Medulla oblongata (tissue), 1 donor: ENCODE measurements around the gene CARTPT.

Source experiments
- DNase-seq: peaks from one replicate; pipeline ENCODE4 v3.0.0-alpha.2; 2015; ENCODE audit errors: extremely low spot score

Gene CARTPT

DNA sequence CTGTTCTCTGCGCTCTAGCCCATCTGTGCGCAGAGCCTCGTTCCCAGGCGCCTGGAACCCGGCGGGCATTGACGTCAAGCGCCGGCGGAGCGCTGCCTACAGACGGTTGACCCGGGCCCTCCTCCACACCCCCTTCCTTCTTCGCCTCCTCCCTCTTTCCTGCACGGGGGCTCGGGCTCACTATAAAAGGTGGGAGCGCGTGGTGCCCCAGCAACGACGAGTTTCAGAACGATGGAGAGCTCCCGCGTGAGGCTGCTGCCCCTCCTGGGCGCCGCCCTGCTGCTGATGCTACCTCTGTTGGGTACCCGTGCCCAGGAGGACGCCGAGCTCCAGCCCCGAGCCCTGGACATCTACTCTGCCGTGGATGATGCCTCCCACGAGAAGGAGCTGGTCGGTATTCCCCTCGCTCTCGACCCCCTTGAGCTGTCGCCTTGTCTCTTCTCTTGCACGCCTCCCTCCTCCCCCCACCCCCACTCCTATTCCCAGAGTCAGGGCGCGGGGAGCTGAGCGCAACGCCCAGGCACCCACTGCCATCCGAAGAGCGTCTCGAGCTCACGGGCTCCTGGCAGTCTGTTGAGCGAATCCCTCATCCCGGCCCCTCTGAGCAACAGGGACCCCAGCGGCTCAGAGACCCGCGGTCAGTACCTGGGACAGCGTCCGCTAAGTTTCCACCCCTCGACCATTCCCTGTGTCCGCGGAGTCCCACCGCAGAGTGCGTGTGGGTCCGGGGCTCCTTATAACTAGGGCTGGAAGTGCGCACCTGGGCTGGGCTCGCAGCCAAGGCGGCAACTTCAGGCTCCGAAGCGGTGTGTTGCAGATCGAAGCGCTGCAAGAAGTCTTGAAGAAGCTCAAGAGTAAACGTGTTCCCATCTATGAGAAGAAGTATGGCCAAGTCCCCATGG is at the start of gene CARTPT:
Gene CARTPT, plus strand, starts transcription at position 213 of the 902 bp plus-strand sequence. Its CDS starts 19 bp downstream, at position 232.
- no peak for DNase-seq

DNA sequence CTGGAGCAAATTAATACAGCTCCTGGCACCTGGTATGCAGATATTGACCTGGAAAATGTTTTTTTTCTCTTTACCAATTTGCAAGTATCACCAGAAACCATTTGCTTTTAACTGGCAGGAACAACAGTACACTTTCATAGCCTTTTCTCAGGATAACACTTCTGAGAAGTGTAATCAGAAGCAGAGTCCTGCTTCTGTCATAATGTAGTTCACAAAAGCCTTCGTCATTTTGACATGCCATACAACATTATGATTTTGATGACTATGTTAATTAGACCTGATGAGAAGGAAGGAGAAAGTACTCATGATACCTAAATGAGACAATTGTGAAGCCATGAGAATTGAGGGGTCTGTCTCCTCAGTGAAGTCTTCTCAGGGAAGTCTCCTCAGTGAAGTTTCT is 41.1 kb upstream of the CARTPT start:
- DNase-seq, result no peak

DNA sequence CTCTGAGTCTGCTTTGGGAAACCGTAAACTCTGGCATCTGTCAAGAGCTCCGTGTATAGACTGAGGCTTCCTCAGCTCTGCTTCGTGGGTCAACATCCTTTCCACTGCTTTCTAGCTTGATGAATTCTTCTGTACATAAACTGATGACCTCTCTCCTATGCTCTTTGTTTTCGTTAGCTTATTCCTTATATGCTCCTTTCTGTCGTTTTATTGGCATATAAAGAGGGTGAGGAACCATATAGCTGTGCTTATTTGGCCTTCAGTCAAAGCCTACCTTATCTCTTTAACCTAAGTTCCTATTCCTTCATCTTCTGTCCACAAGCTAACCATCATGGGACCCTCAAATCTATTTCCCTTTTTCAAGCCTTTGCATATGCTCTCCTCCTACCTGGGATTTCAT is 39.4 kb upstream of the CARTPT start:
- DNase-seq, result no peak

DNA sequence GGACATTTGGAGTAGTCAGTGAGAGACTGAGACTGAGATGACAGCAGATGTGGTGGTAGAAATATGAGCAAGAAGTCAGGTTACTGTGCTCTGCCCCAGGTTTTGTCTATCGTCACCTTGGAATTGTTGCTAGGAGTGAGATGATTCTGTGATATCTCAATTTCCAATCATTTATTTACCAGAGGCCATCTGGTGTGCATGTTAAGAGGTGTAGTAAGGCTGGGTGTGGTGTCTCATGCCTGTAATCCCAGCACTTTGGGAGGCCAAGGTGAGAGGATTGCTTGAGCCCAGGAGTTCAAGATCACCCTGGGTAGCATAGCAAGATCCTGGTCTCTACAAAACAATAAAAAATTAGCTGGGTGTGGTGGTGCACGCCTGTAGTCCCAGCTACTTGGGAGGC is 38.6 kb upstream of the CARTPT start:
- DNase-seq, result no peak

DNA sequence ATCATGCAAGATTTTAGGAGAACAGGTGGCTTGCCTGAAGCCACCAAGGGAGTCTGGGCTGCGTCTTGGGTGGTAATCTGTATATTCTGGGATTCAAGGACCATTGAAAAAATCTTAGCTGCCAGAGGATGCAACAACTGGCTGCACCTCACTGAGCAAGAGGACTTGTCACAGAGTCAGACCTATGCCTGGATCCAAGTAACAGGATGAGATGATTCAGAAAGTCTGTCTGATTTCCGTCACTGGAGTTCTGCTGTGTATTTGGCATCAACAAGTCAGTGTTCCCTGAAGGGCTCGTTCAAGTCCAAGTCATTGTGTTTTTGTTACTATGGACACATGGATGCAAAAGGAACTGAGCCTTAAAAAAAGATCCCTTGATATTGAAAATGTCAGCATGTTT is 37.8 kb upstream of the CARTPT start:
- DNase-seq, result peak; percentile 3

DNA sequence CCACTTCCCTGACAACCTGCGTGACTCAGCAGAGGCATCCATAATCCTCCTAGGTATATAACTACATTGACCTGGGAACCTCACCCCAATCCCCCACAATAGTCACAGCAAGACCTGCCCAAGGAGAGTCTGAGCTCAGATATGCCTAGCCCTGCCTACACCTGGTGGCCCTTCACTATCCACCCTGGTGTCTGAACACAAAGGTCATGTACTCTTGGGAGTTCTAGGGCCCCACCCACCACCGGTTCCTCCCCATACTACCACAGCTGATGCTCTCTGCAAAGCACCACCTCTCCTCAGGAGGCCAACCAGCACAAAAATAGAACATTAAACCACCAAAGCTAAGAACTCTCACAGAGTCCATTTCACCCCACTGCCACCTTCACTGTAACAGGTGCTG is 34.8 kb upstream of the CARTPT start:
- DNase-seq, result no peak

DNA sequence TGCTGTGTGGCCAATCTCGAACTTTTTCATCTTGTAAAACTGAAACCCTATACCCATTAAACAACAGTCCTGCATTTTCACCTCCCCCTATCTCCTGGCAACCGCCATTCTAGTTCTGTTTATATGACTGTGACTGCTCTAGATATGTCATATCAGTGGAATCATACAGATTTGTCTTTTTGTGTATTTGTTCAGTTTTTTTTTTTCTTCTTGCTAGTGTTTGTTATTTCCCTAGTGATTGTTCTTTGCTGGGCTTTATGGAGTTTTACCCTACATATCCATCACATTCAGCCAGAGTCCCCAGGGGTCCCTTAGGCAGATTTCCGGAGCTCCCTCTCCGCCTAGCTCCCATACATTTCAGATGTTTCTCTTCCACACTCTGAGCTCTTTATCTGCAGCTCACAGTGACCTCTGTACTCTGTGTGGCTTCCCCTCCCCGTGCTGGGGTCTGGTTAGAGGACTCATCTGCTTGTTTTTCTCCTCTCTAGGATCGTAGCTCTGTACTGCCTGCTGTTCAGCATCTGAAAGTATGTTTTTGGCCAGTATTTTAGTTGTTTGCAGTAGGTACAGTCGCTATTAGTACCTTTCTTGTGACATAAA is 25.1 kb upstream of the CARTPT start:
- no peak for DNase-seq

DNA sequence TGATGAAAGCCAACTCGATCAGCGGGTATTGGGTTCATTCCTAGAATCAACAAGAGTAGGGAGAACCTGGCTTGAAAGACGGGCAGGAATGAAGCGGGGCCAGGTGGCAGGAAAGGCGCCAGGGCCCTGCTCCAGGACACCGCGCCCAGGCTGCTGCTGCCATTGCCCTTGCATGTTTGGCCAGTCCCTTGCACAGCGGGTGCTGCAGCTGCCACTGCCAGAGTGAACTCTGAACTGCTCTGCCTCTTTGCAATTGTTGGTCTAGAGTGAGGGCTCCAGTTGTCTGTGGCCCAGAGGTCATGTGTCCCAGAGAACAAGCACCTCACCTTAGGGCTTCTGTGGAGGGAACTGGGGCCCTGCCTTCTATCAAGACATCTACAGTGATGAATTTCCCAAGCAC is 24.0 kb upstream of the CARTPT start:
- DNase-seq, result no peak

DNA sequence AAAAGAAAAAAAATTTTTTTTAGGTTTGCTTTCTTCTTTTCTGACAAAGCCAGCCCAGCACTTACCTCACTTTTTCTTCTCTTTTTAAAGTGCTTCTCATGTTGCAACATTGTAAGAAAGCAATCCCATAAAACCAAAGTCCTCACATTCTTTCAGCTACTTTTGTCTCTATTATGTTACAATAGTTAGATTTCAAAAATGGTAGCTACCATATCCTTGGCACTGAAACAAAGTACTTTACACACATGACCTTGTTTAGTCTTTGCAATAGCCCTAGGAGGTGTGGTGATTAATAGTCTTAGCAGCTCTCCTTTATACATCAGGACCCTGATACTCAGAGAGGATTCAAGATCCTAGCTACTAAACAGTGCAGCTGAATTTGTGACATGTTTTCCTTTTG is 23.5 kb upstream of the CARTPT start:
- no peak for DNase-seq

DNA sequence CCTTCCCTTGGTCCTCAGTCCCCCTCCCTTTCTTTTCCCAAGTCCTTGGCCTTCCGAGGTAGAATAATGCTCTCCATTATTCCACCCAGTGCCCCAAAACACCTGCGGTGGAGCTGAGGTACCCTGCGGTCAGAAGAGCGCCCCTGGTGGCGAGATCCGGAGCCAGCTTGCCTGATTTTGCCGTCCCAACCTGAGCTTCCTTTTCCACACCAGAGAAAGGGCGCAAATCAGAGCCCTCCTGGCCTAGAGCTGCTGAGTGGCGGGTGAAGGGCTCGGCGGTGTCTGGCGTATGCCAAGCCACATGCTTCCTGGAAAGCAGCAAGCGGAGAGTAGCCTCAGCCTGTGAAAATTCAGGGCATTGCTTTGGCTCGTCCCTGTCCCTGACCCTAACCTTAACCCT is 21.1 kb upstream of the CARTPT start:
- DNase-seq, result no peak

DNA sequence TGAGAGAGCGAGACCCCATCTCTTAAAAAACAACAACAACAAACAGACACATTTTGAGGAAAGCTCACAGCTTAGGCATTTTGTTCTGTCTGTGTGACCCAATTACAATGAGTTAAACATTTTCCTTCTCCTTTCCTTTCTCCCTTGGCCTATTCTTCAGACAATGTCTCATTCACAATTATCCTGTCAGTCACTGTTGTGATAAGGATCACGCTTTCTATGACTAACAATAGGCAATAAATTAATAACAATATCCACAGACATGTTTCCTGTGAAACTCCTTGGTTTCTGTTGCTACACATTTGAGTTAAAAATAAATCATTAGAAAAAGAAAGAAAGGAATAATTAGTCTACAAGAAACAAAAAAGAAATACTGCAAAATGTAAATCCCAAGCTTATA is 19.8 kb upstream of the CARTPT start:
- DNase-seq, result no peak

DNA sequence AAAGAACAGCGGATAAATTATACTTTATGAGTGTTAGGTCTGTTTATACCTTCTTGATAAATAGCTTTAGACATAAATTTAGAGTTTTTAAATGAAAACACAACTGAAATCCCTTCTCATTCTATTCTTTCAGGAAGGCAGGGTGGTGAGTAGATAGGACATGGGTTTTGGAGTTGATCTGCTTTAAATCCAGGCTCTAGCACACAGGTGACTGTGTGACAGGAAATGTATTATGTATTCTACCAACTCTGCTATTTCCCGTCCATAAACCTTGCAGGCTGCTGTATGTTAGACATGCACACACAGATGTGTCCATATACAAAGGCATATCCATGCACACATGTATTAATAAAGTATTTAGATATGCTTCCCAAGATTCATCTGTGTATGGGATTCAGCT is 19.3 kb upstream of the CARTPT start:
- DNase-seq, result no peak

DNA sequence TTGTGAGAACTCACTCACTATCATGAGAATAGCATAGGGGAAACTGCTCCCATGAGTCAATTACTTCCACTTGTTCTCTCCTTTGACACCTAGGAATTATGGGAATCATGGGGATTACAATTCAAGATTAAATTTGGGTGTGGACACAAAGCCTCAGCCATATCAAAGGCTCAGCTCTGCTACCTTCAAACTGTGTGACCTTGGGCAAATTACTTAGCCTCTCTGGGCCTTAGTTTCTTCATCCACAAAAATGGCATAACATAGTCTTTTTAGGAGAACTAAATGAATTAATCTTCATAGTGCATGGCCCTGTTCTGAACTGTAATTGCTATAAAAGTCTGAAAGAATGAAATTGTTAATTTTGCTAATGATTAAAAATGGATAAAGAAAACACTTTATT is 18.3 kb upstream of the CARTPT start:
- no peak for DNase-seq

DNA sequence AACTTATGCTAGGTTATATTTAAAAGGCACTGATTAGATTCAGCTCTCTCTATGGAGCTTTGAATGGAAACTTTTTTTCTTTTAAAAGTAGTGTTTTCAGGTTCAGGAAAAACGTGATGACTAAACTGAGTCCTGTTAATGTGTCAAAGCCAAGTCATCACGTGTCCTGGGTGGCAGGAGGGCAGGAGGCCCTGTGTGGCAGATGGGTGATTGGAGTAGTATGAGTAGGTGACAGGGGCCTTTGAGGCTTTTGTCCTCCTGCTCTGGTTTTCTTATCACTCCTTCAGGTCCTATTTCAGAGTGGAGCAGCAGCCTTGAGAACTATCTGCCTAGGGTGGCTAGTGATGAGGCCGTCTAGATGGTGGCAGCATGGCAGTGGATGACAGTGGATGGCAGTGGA is 17.7 kb upstream of the CARTPT start:
- no peak for DNase-seq

DNA sequence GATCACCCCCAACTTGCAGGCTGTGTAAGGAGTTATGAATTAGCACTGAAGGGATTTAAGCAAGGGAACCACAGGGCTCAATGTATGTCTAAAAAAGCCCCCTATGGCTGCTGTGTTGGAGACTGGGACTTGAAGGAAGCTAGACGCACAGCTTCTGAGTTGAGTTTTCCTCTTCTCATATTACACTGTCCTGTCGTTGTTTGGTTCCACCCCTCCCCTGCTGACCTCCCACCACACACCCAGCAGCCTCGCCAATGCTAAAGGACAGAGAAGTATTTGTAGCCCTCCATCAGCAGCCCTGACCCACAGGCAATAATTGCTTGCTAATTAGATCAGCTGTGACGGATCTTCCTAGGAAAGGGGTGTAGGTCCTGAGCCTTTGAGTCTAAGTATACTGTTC is 15.1 kb upstream of the CARTPT start:
- DNase-seq, result no peak

DNA sequence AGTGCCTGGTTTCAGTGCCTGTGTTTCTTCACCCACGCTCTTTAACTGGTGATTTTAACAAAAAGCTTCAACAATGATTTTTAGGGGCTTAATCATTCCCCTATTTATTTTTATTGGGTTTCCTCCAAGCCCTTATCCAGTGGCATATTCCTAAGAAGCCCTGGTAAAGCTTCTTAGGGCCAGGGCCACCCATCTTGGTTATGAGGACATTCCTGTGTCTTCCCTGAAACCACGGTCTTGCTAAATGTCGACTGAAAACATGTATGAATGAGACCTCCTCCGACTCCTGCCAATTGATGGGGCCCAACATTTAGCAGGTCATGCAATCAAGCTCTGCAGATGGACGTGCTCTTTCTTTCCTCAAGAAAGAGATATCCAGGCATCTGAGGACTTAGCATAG is 13.7 kb upstream of the CARTPT start:
- DNase-seq, result no peak

DNA sequence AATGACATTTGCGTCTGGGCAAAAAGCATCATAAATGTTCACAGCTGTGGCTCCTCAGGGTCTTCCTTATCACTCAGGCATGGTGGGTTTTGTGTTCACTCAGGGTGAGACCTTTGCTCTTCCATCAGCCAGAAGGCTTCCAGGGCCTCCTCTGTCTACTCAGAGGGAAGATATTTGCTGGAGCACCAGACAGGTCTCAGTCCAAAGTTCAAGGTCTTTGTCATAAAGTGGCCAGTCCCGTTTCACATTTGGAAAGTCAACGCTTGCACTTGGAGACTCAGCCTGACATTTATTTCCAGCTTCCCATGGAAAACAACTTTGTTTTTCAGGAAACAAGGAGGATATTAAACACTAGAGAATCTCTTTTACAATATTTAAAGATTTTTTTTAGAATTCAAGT is 12.2 kb upstream of the CARTPT start:
- DNase-seq, result no peak

DNA sequence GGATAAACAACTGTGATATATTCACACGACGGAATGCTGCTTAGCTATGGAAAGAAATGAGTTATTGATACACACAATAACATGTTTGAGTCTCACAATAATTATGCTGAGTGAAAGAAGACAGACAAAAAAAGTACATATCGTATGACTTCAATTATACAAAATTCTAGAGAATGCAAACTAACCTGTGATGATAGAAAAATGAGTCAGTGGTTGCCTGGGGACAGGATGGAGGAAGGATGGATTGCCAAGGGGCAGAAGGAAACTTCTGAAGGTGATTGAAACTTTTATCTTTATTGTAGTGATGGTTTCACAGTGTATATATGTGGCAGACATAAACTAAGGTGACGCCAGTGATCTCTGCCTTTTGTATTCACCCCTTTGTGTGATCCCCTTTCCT is 7.5 kb upstream of the CARTPT start:
- no peak for DNase-seq

DNA sequence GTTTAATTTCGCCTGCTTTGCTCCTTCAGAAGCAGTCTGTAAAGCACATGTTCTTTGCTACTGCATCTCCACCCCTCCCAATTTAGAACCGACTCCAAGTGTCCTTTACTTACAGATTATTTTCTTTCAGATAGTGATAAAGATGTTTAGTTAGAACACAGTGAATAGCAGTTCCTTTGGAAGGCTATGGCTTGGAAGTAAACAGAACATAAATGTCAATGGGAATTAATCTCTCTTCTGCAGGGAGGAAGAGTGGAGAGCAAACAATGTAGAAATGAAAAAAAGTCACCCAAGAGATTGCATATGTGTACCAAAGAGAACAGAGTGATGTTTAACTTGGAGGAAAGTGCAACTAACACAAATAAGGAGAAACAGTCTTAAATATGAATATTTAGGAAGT is 4.2 kb upstream of the CARTPT start:
- no peak for DNase-seq

DNA sequence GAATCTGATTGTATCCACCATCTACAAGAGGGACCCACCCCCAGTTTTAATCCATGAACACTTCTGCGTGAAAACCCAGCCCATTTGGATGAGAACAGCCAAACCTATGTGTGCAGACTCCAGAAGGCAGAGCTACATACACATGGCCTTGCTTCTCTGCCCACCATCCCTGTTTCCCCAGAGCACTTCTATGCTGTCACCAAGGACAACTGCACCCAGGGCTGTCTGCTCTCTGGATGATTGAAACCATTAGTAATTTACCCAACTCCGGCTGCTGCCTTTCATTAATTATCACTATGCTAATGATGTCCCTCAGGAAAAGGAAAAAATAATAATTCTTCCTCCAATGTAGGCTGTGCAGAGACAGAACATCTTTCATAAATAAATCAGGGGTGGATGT is 8.9 kb downstream of the CARTPT start:
- no peak for DNase-seq

DNA sequence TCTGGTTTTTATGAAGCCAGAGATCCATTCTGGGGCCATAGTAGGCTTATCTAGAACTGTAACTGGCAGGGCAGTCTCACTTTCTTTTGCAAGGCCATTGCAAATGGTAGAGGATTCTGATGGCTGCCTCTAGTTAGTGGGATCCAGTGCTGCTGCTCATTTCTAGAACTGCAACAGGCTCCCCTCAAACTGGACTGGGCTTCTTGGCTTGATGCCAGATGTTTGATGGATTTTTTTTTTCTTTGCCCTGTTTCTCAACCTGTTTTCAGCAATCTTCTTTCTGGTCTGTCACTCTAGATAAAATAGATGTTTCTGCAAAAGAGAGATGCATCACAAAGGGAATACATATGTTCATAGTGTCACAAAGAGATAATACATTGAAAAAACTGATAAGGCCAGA is 11.9 kb downstream of the CARTPT start:
- no peak for DNase-seq

DNA sequence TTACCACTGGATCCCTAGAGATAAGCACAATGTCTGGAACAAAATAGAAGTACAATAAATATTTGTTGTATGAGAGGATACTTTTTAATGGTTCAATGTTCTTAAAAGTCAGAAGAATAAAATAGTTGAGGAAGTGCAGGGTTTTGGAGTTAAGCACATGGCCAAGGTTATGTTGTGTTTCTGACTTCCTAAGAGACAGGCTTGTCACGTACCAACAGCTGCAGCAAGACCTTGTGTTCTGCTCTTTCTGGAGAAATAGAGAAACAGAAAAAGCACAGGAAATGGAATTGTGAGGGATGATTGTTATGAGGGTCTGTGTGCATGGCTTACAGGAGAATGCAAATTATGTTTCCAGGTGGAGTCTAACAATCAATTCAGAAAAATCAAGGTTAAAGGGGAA is 12.9 kb downstream of the CARTPT start:
- DNase-seq, result no peak

DNA sequence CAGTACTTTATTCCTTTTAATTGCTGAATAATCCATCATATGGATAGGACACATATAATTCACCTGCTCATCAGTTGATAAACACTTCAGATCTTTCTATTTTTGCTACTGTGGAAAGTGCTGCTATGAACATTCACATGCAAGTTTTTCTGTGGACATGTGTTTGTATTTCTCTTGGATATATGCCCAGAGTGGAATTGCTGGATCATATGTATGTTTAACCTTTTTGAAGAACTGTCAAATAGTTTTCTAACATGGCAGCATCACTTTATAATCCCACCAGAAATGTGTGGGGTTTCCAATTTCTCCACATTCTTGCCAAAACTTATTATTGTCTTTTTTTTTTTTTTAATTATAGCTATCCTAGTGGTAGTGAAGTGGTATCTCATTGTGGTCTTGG is 15.1 kb downstream of the CARTPT start:
- no peak for DNase-seq
